ENCODE data around the gene IL6R.
"Not testable (repeated sequence)": the region's sequence is repeated elsewhere in the genome, so short reads cannot be mapped to it uniquely, and the experiment has no call there.

IL6R gene

GRCh38 chr1:154485106-154485505 is 80.0 kb downstream of the IL6R start:
- DNase-seq: no peak

- DNase-seq: no peak
Observed at GRCh38 chr1:154485910-154486496, 80.9 kb downstream of the IL6R start.

GRCh38 chr1:154486756-154487155 is 81.6 kb downstream of the IL6R start:
- not testable (repeated sequence) for DNase-seq

GRCh38 chr1:154488922-154489321 is 83.8 kb downstream of the IL6R start:
- DNase-seq: no peak

GRCh38 chr1:154489695-154490274 is 84.6 kb downstream of the IL6R start:
- no peak for DNase-seq

GRCh38 chr1:154490317-154490716 is 85.2 kb downstream of the IL6R start:
- DNase-seq: no peak

GRCh38 chr1:154492115-154492514 is 87.0 kb downstream of the IL6R start:
- DNase-seq: no peak

- no peak for DNase-seq
Observed at GRCh38 chr1:154493276-154493675, 88.1 kb downstream of the IL6R start.

GRCh38 chr1:154495496-154496273 is 90.5 kb downstream of the IL6R start:
- no peak for DNase-seq

GRCh38 chr1:154496383-154496782 is 91.2 kb downstream of the IL6R start:
- no peak for DNase-seq

GRCh38 chr1:154497026-154497806 is 92.1 kb downstream of the IL6R start:
- no peak for DNase-seq

GRCh38 chr1:154499446-154499845 is 94.3 kb downstream of the IL6R start:
- no peak for DNase-seq

- DNase-seq: no peak
Observed at GRCh38 chr1:154500533-154500932, 95.4 kb downstream of the IL6R start.

- DNase-seq: no peak
Observed at GRCh38 chr1:154501423-154502065, 96.4 kb downstream of the IL6R start.

GRCh38 chr1:154502066-154502743 is 97.1 kb downstream of the IL6R start, which contains the start of the genes SHE and TDRD10:
Gene SHE (minus strand): TSS chr1:154502412. CDS start chr1:154502026, 386 bp downstream.
Gene TDRD10 (plus strand): TSS chr1:154502219. CDS start chr1:154506904, 4,685 bp downstream.
- DNase-seq: no peak

- no peak for DNase-seq
Observed at GRCh38 chr1:154502744-154503115, 97.6 kb downstream of the IL6R start.

- no peak for DNase-seq
Observed at GRCh38 chr1:154503898-154504297, 98.8 kb downstream of the IL6R start.

- DNase-seq: no peak
Observed at GRCh38 chr1:154512760-154513159, 107.6 kb downstream of the IL6R start.

- no peak for DNase-seq
Observed at GRCh38 chr1:154514066-154514553, 109.0 kb downstream of the IL6R start.

GRCh38 chr1:154517661-154518060 is 112.5 kb downstream of the IL6R start:
- DNase-seq: no peak
